ENCODE measurements around the gene PRM1. TPM values are rescaled to one million over a fixed set of nuclear protein-coding genes. Genes with fewer than 3 reads are reported as not detected.

The PRM1 gene
- total and polyA plus RNA-seq, 2 of the 13 experiments (the other 11 are each of a cell fraction or from before 2014, with no cell fraction given) = not detected

GRCh38 chr16:11303405-11304138, 22.4 kb upstream of the PRM1 start (continued):
- TF ChIP-seq DNMT1 (CRISPR knock-in tag; IDR thresholded peaks at IDR 0.05) (no peak), SIX4 (CRISPR knock-in tag; IDR thresholded peaks at IDR 0.05) (no peak), HDAC1 (CRISPR knock-in tag; IDR thresholded peaks at IDR 0.05) (0 out of 2 replicates have a peak, but pooled peaks have one; percentile 16), ZSCAN20 (CRISPR knock-in tag; IDR thresholded peaks at IDR 0.05; ENCODE audit: borderline replicate concordance) (no peak), PRMT3 (CRISPR knock-in tag; IDR thresholded peaks at IDR 0.05; ENCODE audit: borderline replicate concordance, low read depth) (no peak), ZNF547 (CRISPR knock-in tag; IDR thresholded peaks at IDR 0.05) (no peak), ZNF597 (CRISPR knock-in tag; IDR thresholded peaks at IDR 0.05) (no peak), PREB (CRISPR knock-in tag; IDR thresholded peaks at IDR 0.05) (no peak), KIAA2018 (CRISPR knock-in tag; IDR thresholded peaks at IDR 0.05; ENCODE audit: borderline replicate concordance) (no peak), AGO1 (IDR thresholded peaks at IDR 0.05; ENCODE audit: low read depth, low read length, poor library complexity, severe bottlenecking) (no peak), MTERF4 (CRISPR knock-in tag; IDR thresholded peaks at IDR 0.05) (no peak), ZNF768 (CRISPR knock-in tag; IDR thresholded peaks at IDR 0.05) (peak; percentile 35; the same call in 1 of the 2 replicates), ZNF331 (CRISPR knock-in tag; IDR thresholded peaks at IDR 0.05) (no peak), ZBTB39 (CRISPR knock-in tag; IDR thresholded peaks at IDR 0.05) (no peak)
